GM19324 (cell line): ENCODE results near the gene NPDC1.

Source experiments
- ATAC-seq: cut with Tn5 transposase; IDR thresholded peaks from one replicate; pipeline ENCODE4 v1.9.1; 2021; ENCODE audit warnings: mild to moderate bottlenecking, moderate library complexity; ENCODE audit not compliant: unreplicated experiment, low FRiP score

The NPDC1 gene

GRCh38 chr9:137046088-137046787 lies at the start of gene NPDC1:
Gene NPDC1, minus strand, starts transcription at chr9:137046177. Its CDS starts 188 bp downstream, at chr9:137045989.
- no peak for ATAC-seq

- no peak for ATAC-seq
These were observed 43.4 kb upstream of the NPDC1 start for GRCh38 chr9:137089232-137089947.

- ATAC-seq, result no peak
These were observed 42.1 kb upstream of the NPDC1 start for GRCh38 chr9:137088121-137088520.

GRCh38 chr9:137087409-137087925 lies 41.5 kb upstream of the NPDC1 start:
- ATAC-seq, result no peak

- ATAC-seq, result peak; percentile 91
These were observed 40.8 kb upstream of the NPDC1 start, which contains the start of gene MAN1B1 for GRCh38 chr9:137086531-137087408. Gene MAN1B1, plus strand, starts transcription at chr9:137086985. Its CDS starts 15 bp downstream, at chr9:137087000.

- ATAC-seq, result peak; percentile 24
These were observed 40.0 kb upstream of the NPDC1 start for GRCh38 chr9:137085920-137086530.

GRCh38 chr9:137084526-137084925 lies 38.5 kb upstream of the NPDC1 start:
- ATAC-seq, result no peak

GRCh38 chr9:137083394-137084004 lies 37.5 kb upstream of the NPDC1 start:
- no peak for ATAC-seq

- ATAC-seq, result no peak
These were observed 36.9 kb upstream of the NPDC1 start for GRCh38 chr9:137082925-137083290.

- no peak for ATAC-seq
These were observed 36.4 kb upstream of the NPDC1 start for GRCh38 chr9:137082222-137082924.

GRCh38 chr9:137080260-137081122 lies 34.5 kb upstream of the NPDC1 start:
- no peak for ATAC-seq

GRCh38 chr9:137079401-137079787 lies 33.4 kb upstream of the NPDC1 start:
- ATAC-seq, result no peak

- no peak for ATAC-seq
These were observed 32.9 kb upstream of the NPDC1 start for GRCh38 chr9:137078701-137079400.

- peak; percentile 14 for ATAC-seq
These were observed 32.0 kb upstream of the NPDC1 start for GRCh38 chr9:137077758-137078693.

GRCh38 chr9:137077010-137077747 lies 31.2 kb upstream of the NPDC1 start, which contains the start of gene UAP1L1:
Gene UAP1L1, plus strand, starts transcription at chr9:137077517. Its CDS starts 16 bp downstream, at chr9:137077533.
- ATAC-seq, result peak; percentile 42

GRCh38 chr9:137076636-137077009 lies 30.6 kb upstream of the NPDC1 start:
- ATAC-seq, result no peak
